OCI-LY3 (cell line): ENCODE data around the gene EXTL1.

Experiments
- H2AFZ ChIP-seq: fragments of 200-600, 300-600 bp; shearing (Covaris generic); 2 replicates; pipeline ENCODE4 v1.6.0; 2014; ENCODE audit warnings: antibody characterized with exemption, low read depth, low read length
- H3K27ac ChIP-seq: fragments of 200-600, 300-600 bp; sonication (generic); 2 replicates; pipeline ENCODE4 v1.5.1; 2014; ENCODE audit warnings: mild to moderate bottlenecking, low read length, moderate library complexity, mixed read lengths
- H3K27me3 ChIP-seq: fragments of 200-600, 300-600 bp; sonication (generic); 2 replicates; pipeline ENCODE4 v1.6.1; 2014; ENCODE audit warnings: low read depth, low read length, mixed read lengths
- H3K36me3 ChIP-seq: fragments of 200-600, 300-600 bp; sonication (generic); replicated peaks from 2 replicates; pipeline ENCODE3; 2014; ENCODE audit warnings: low read depth, low read length, mixed read lengths
- H3K4me1 ChIP-seq: fragments of 300-600, 200-600 bp; sonication (generic); 2 replicates; pipeline ENCODE4 v1.6.1; 2014; ENCODE audit warnings: low read length, mixed read lengths
- H3K4me2 ChIP-seq: fragments of 200-600, 300-600 bp; sonication (generic); 2 replicates; pipeline ENCODE4 v1.6.1; 2014; ENCODE audit warnings: low read length, mixed read lengths
- H3K4me3 ChIP-seq: fragments of 300-600, 200-600 bp; sonication (generic); 2 replicates; pipeline ENCODE4 v1.5.1; 2014; ENCODE audit warnings: antibody characterized with exemption, mild to moderate bottlenecking, low read length, moderate library complexity
- H3K79me2 ChIP-seq: fragments of 300-600, 200-600 bp; shearing (Covaris generic); 2 replicates; pipeline ENCODE4 v1.6.1; 2014; ENCODE audit warnings: mild to moderate bottlenecking, low read length, mixed read lengths
- H3K9ac ChIP-seq: fragments of 300-600, 200-600 bp; shearing (Covaris generic); 2 replicates; pipeline ENCODE4 v1.6.0; 2014; ENCODE audit warnings: mild to moderate bottlenecking, low read length, moderate library complexity
- H3K9me3 ChIP-seq: fragments of 200-600, 300-600 bp; shearing (Covaris generic); 2 replicates; pipeline ENCODE4 v1.6.1; 2014; ENCODE audit warnings: low read length, mixed read lengths; ENCODE audit not compliant: insufficient read depth
- H4K20me1 ChIP-seq: fragments of 200-600, 300-600 bp; sonication (generic); 2 replicates; pipeline ENCODE4 v1.6.1; 2016; ENCODE audit warnings: low read length, mixed read lengths; ENCODE audit not compliant: insufficient read depth
- CTCF ChIP-seq: fragments of 200-600, 300-600 bp; sonication (generic); IDR thresholded peaks from 2 replicates; pipeline ENCODE4 v1.5.1; 2014; ENCODE audit warnings: antibody characterized with exemption, low read length, low read depth
- EZH2phosphoT487 ChIP-seq: fragments of 200-600 bp; shearing (Covaris generic); IDR thresholded peaks from 2 replicates; pipeline ENCODE4 v1.6.1; 2018; ENCODE audit warnings: antibody characterized with exemption, mixed run types, low read depth

The EXTL1 gene

GRCh38 chr1:26029864-26030481 is 8.4 kb downstream of the EXTL1 start:
- H3K9me3 ChIP-seq = no peaks in the 10 kb centered on the region
- no peaks in the 10 kb centered on the region for H4K20me1 ChIP-seq
- H3K4me2 ChIP-seq = no peak overlapping the region
- H3K79me2 ChIP-seq = no peaks in the 10 kb centered on the region
- H3K9ac ChIP-seq = no peak overlapping the region
- H3K27me3 ChIP-seq = no peaks in the 10 kb centered on the region
- no peak overlapping the region for H3K27ac ChIP-seq
- H2AFZ ChIP-seq = no peak overlapping the region
- no peaks in the 10 kb centered on the region for H3K36me3 ChIP-seq
- TF ChIP-seq EZH2phosphoT487 = no peak
- peak; percentile 16; the same call in 1 of the 2 replicates for TF ChIP-seq CTCF
- H3K4me3 ChIP-seq = no peak overlapping the region
- no peaks in the 10 kb centered on the region for H3K4me1 ChIP-seq

GRCh38 chr1:26031196-26031595 is 9.6 kb downstream of the EXTL1 start:
- no peaks in the 10 kb centered on the region for H3K4me1 ChIP-seq
- H3K4me2 ChIP-seq = no peak overlapping the region
- no peak for TF ChIP-seq CTCF
- no peak for TF ChIP-seq EZH2phosphoT487
- no peaks in the 10 kb centered on the region for H4K20me1 ChIP-seq
- no peaks in the 10 kb centered on the region for H3K36me3 ChIP-seq
- no peak overlapping the region for H2AFZ ChIP-seq
- no peaks in the 10 kb centered on the region for H3K27me3 ChIP-seq
- no peaks in the 10 kb centered on the region for H3K79me2 ChIP-seq
- no peak overlapping the region for H3K9ac ChIP-seq
- H3K4me3 ChIP-seq = no peak overlapping the region
- no peaks in the 10 kb centered on the region for H3K9me3 ChIP-seq
- no peak overlapping the region for H3K27ac ChIP-seq

- Histone ChIP-seq H2AFZ (no peak overlapping the region), H3K79me2 (no peaks in the 10 kb centered on the region), H3K4me3 (no peak overlapping the region), H3K27ac (no peak overlapping the region), H3K36me3 (no peaks in the 10 kb centered on the region), H4K20me1 (no peaks in the 10 kb centered on the region), H3K4me2 (no peak overlapping the region), H3K4me1 (no peaks in the 10 kb centered on the region), H3K9me3 (no peaks in the 10 kb centered on the region), H3K9ac (no peak overlapping the region), H3K27me3 (no peaks in the 10 kb centered on the region)
- TF ChIP-seq CTCF = no peak
- TF ChIP-seq EZH2phosphoT487 = no peak
Observed at GRCh38 chr1:26031611-26032220, 10.1 kb downstream of the EXTL1 start.

- no peaks in the 10 kb centered on the region for H3K9me3 ChIP-seq
- H2AFZ ChIP-seq = no peak overlapping the region
- H3K27ac ChIP-seq = no peak overlapping the region
- H3K79me2 ChIP-seq = no peaks in the 10 kb centered on the region
- no peaks in the 10 kb centered on the region for H3K36me3 ChIP-seq
- H3K27me3 ChIP-seq = no peaks in the 10 kb centered on the region
- H3K4me2 ChIP-seq = no peak overlapping the region
- TF ChIP-seq EZH2phosphoT487 (no peak), CTCF (no peak)
- no peak overlapping the region for H3K4me3 ChIP-seq
- no peaks in the 10 kb centered on the region for H4K20me1 ChIP-seq
- H3K4me1 ChIP-seq = no peaks in the 10 kb centered on the region
- no peak overlapping the region for H3K9ac ChIP-seq
Observed at GRCh38 chr1:26032656-26033357, 11.2 kb downstream of the EXTL1 start.
